ENCODE measurements around the gene LSG1. TPM values are rescaled to one million over a fixed set of nuclear protein-coding genes. Genes with fewer than 3 reads are reported as not detected.
"Not testable (repeated sequence)": the region's sequence is repeated elsewhere in the genome, so short reads cannot be mapped to it uniquely, and the experiment has no call there.

The LSG1 gene
- total RNA-seq, 1 experiment from 2014 or later = 81.3 TPM

GRCh38 chr3:194606941-194607340 lies 65.0 kb downstream of the LSG1 start:
- BruUV-seq (replicated peaks) = no TSS peak
- ChIA-PET POLR2A (ENCODE audit: low non-redundant PET) (no interaction called here), CTCF (no interaction called here)
- Histone ChIP-seq H3K4me3 (ENCODE audit: low read depth, low read length, poor library complexity, severe bottlenecking) (no peak overlapping the region), H3K27me3 (replicated peaks; ENCODE audit: insufficient read depth, low read depth, low read length, poor library complexity) (no peaks in the 10 kb centered on the region), H3K9me3 (ENCODE audit: low read depth, low read length, poor library complexity, severe bottlenecking) (no peaks in the 10 kb centered on the region), H3K27ac (ENCODE audit: low read depth, low read length, poor library complexity, severe bottlenecking) (no peak overlapping the region), H3K36me3 (ENCODE audit: insufficient read depth, low read length, poor library complexity, severe bottlenecking) (no peaks in the 10 kb centered on the region), H3K4me1 (ENCODE audit: insufficient read depth, low read length, poor library complexity, severe bottlenecking) (no peaks in the 10 kb centered on the region)
- DNase-seq (ENCODE audit: low spot score) = no peak
- intact Hi-C loops (cut with micrococcal nuclease; ENCODE audit: unreplicated experiment) = no loop called here
- TF ChIP-seq CTCF (conservative IDR thresholded peaks at IDR 0.05; ENCODE audit: low read depth, low read length) (no peak), EZH2 (IDR thresholded peaks at IDR 0.05; ENCODE audit: borderline replicate concordance, low read depth, low read length, poor library complexity, severe bottlenecking) (no peak)

- BruUV-seq (replicated peaks) = no TSS peak
- ChIA-PET POLR2A (ENCODE audit: low non-redundant PET) (no interaction called here), CTCF (no interaction called here)
- no peaks in the 10 kb centered on the region for H3K9me3 ChIP-seq (ENCODE audit: low read depth, low read length, poor library complexity, severe bottlenecking)
- no peak overlapping the region for H3K4me3 ChIP-seq (ENCODE audit: low read depth, low read length, poor library complexity, severe bottlenecking)
- no peaks in the 10 kb centered on the region for H3K4me1 ChIP-seq (ENCODE audit: insufficient read depth, low read length, poor library complexity, severe bottlenecking)
- no peak for DNase-seq (ENCODE audit: low spot score)
- H3K36me3 ChIP-seq (ENCODE audit: insufficient read depth, low read length, poor library complexity, severe bottlenecking) = no peaks in the 10 kb centered on the region
- H3K27me3 ChIP-seq (replicated peaks; ENCODE audit: insufficient read depth, low read depth, low read length, poor library complexity) = no peaks in the 10 kb centered on the region
- intact Hi-C loops (cut with micrococcal nuclease; ENCODE audit: unreplicated experiment) = no loop called here
- no peak overlapping the region for H3K27ac ChIP-seq (ENCODE audit: low read depth, low read length, poor library complexity, severe bottlenecking)
- TF ChIP-seq CTCF (conservative IDR thresholded peaks at IDR 0.05; ENCODE audit: low read depth, low read length) (no peak), EZH2 (IDR thresholded peaks at IDR 0.05; ENCODE audit: borderline replicate concordance, low read depth, low read length, poor library complexity, severe bottlenecking) (no peak)
These were observed 65.8 kb downstream of the LSG1 start for GRCh38 chr3:194606163-194606562.

GRCh38 chr3:194605314-194605713 lies 66.7 kb downstream of the LSG1 start:
- H3K4me3 ChIP-seq (ENCODE audit: low read depth, low read length, poor library complexity, severe bottlenecking); H3K27ac ChIP-seq (ENCODE audit: low read depth, low read length, poor library complexity, severe bottlenecking); H3K27me3 ChIP-seq (replicated peaks; ENCODE audit: insufficient read depth, low read depth, low read length, poor library complexity); POLR2A ChIA-PET (ENCODE audit: low non-redundant PET); H3K36me3 ChIP-seq (ENCODE audit: insufficient read depth, low read length, poor library complexity, severe bottlenecking); DNase-seq (ENCODE audit: low spot score); H3K4me1 ChIP-seq (ENCODE audit: insufficient read depth, low read length, poor library complexity, severe bottlenecking); H3K9me3 ChIP-seq (ENCODE audit: low read depth, low read length, poor library complexity, severe bottlenecking); CTCF ChIA-PET; intact Hi-C loops (cut with micrococcal nuclease; ENCODE audit: unreplicated experiment); BruUV-seq (replicated peaks): not testable (repeated sequence)

GRCh38 chr3:194604837-194605236 lies 67.2 kb downstream of the LSG1 start:
- no peaks in the 10 kb centered on the region for H3K27me3 ChIP-seq (replicated peaks; ENCODE audit: insufficient read depth, low read depth, low read length, poor library complexity)
- ChIA-PET POLR2A (ENCODE audit: low non-redundant PET) (no interaction called here), CTCF (no interaction called here)
- no peak overlapping the region for H3K4me3 ChIP-seq (ENCODE audit: low read depth, low read length, poor library complexity, severe bottlenecking)
- no peaks in the 10 kb centered on the region for H3K36me3 ChIP-seq (ENCODE audit: insufficient read depth, low read length, poor library complexity, severe bottlenecking)
- no TSS peak for BruUV-seq (replicated peaks)
- TF ChIP-seq EZH2 (IDR thresholded peaks at IDR 0.05; ENCODE audit: borderline replicate concordance, low read depth, low read length, poor library complexity, severe bottlenecking) (no peak), CTCF (conservative IDR thresholded peaks at IDR 0.05; ENCODE audit: low read depth, low read length) (peak; percentile 49)
- no peak for DNase-seq (ENCODE audit: low spot score)
- H3K27ac ChIP-seq (ENCODE audit: low read depth, low read length, poor library complexity, severe bottlenecking) = no peak overlapping the region
- intact Hi-C loops (cut with micrococcal nuclease; ENCODE audit: unreplicated experiment) = no loop called here
- H3K9me3 ChIP-seq (ENCODE audit: low read depth, low read length, poor library complexity, severe bottlenecking) = no peaks in the 10 kb centered on the region
- H3K4me1 ChIP-seq (ENCODE audit: insufficient read depth, low read length, poor library complexity, severe bottlenecking) = no peaks in the 10 kb centered on the region
